ENCODE results near the gene PROM2. TPM values are rescaled to one million over a fixed set of nuclear protein-coding genes. Genes with fewer than 3 reads are reported as not detected.
A peak's percentile ranks its signal among the peaks of the same experiment; 100 is the strongest.
"Not testable (repeated sequence)": the region's sequence is repeated elsewhere in the genome, so short reads cannot be mapped to it uniquely, and the experiment has no call there.

The PROM2 gene
- total RNA-seq, 1 donor from 2014 or later, result 14.2 TPM

DNA sequence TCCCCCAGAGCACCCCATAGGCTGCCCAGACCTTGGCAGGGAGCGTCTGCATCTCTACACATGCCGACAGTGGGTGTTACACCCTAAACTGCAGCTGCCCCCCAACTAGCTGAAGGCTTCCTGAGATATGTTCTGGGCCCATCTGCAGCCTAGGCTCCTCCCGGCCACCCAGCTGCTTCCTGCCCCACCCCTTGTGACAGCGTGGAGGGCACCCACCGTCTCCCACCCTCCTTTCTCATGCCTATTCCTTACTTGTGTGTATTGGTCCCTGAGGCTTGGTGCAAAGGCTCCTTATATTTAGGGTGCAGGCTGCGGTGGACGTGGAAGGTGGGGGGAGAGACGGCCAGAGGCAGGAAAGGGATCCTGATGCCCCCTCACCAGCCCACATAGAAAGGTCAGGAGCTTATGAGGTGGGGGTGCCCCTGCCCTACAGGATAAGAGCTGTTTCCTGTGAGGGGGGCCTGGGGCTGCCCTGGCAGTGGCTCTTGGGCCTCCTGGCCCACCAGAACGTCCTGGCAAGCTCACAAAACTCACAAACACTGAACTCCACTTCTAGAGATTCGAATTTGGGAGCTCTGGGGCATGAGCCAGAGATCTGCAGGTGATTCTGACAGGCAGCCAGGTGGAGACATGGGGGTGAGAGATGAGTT is 7.3 kb upstream of the PROM2 start:
- H3K9me3 Mint-ChIP-seq (ENCODE audit: low read depth), result no peaks in the 10 kb centered on the region
- DNase-seq (ENCODE audit: low spot score, unreplicated experiment), result peak; percentile 5
- H3K27ac Mint-ChIP-seq, result no peak overlapping the region
- H3K4me1 Mint-ChIP-seq (ENCODE audit: low read depth), result no peaks in the 10 kb centered on the region
- no peak overlapping the region for H3K4me3 Mint-ChIP-seq (ENCODE audit: low read depth)
- H3K36me3 Mint-ChIP-seq (ENCODE audit: insufficient read depth), result no peaks in the 10 kb centered on the region
- H3K27me3 Mint-ChIP-seq, result no peaks in the 10 kb centered on the region
- TF ChIP-seq, protein P1, sequence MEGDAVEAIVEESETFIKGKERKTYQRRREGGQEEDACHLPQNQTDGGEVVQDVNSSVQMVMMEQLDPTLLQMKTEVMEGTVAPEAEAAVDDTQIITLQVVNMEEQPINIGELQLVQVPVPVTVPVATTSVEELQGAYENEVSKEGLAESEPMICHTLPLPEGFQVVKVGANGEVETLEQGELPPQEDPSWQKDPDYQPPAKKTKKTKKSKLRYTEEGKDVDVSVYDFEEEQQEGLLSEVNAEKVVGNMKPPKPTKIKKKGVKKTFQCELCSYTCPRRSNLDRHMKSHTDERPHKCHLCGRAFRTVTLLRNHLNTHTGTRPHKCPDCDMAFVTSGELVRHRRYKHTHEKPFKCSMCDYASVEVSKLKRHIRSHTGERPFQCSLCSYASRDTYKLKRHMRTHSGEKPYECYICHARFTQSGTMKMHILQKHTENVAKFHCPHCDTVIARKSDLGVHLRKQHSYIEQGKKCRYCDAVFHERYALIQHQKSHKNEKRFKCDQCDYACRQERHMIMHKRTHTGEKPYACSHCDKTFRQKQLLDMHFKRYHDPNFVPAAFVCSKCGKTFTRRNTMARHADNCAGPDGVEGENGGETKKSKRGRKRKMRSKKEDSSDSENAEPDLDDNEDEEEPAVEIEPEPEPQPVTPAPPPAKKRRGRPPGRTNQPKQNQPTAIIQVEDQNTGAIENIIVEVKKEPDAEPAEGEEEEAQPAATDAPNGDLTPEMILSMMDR (IDR thresholded peaks at IDR 0.05; ENCODE audit: unreplicated experiment), result no peak

GRCh38 chr2:95267458-95268210 is 6.6 kb upstream of the PROM2 start:
- Mint-ChIP-seq H3K4me1 (ENCODE audit: low read depth) (no peaks in the 10 kb centered on the region), H3K4me3 (ENCODE audit: low read depth) (no peak overlapping the region)
- TF ChIP-seq, protein P1 (IDR thresholded peaks at IDR 0.05; ENCODE audit: unreplicated experiment), result no peak

DNA sequence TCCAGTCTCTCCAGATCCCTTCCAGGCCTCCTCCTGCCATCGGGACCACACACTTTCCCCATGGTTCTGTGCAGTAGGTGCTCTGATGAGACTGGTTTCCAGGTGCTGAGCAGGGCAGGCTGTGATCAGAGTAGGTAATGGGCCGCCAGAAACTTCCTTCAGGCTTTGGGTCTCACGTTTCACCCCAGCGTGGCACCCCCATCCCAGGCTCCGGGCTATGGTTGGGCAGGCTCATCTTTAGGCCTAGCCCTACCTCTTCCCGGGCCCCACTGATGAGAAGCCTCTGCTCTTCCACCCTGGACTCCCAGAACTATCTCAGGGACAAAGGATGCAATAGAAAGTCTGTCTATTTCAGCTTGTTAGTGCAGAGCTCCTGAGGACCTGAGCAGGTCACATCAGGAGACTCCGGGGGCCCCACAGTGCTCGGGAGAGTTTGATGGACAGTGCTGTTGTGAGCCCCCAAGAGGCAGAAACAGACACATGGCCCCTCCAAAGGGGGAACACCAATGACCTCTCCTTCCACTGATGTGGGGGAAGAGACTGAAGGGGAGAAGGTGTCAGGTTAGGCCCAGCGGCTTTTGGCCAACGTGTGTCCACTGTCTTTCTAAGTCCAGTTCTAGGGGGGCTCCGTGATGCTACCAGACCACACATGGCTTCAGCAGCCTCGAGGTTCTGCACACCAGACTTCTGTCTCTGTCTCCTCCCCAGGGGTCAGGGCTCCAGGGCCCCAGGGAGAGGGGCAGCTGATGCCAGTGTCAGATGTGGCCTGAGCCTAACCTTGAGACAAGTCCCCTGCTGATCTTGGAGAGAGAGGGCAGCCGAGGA is 5.8 kb upstream of the PROM2 start:
- H3K36me3 Mint-ChIP-seq (ENCODE audit: insufficient read depth), result no peaks in the 10 kb centered on the region
- peak; percentile 7 for DNase-seq (ENCODE audit: low spot score, unreplicated experiment)
- TF ChIP-seq, protein P1 (IDR thresholded peaks at IDR 0.05; ENCODE audit: unreplicated experiment), result no peak
- no peak overlapping the region for H3K4me3 Mint-ChIP-seq (ENCODE audit: low read depth)
- H3K4me1 Mint-ChIP-seq (ENCODE audit: low read depth), result no peaks in the 10 kb centered on the region
- H3K27me3 Mint-ChIP-seq, result no peaks in the 10 kb centered on the region
- H3K27ac Mint-ChIP-seq, result no peak overlapping the region
- no peaks in the 10 kb centered on the region for H3K9me3 Mint-ChIP-seq (ENCODE audit: low read depth)

More at GRCh38 chr2:95267458-95268210, 6.6 kb upstream of the PROM2 start:
- peak; percentile 2 for DNase-seq (ENCODE audit: low spot score, unreplicated experiment)
- no peaks in the 10 kb centered on the region for H3K9me3 Mint-ChIP-seq (ENCODE audit: low read depth)
- H3K27me3 Mint-ChIP-seq, result no peaks in the 10 kb centered on the region
- H3K27ac Mint-ChIP-seq, result no peak overlapping the region
- no peaks in the 10 kb centered on the region for H3K36me3 Mint-ChIP-seq (ENCODE audit: insufficient read depth)

DNA sequence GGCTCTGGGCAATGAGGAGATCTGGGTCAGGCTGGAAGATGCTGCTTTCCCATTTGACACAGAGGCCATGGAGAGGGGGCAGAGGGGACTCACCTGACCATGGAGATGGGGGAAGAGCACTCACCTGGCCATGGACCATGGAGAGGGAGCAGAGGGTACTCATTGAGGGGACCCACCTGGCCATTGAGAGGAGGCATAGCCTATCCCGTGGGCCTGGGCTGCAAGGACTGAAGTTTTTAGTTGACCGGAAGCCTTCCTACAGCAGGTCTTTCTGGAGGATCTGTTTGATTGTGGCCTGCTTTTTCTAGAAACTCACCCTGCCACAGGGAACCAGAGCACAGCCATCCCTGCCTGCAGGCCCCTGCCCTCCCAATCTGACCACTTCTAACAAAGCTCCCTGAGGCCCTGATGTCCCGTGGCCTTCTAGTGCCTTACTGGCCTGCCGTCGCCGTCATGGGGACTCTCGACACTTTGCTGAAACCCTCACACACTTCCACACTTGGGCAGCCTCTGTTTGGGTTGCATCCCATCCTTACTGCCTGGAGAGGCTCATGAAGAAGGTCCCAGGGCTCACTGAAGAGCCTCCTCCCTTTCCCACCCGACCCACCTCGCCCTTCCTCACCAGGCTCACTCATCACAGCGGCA is 5.1 kb upstream of the PROM2 start:
- H3K36me3 Mint-ChIP-seq (ENCODE audit: insufficient read depth), result no peaks in the 10 kb centered on the region
- H3K27me3 Mint-ChIP-seq, result no peaks in the 10 kb centered on the region
- no peak for DNase-seq (ENCODE audit: low spot score, unreplicated experiment)
- no peak overlapping the region for H3K27ac Mint-ChIP-seq
- H3K4me1 Mint-ChIP-seq (ENCODE audit: low read depth), result peaks cover 2% of the 10 kb centered on the region
- no peak overlapping the region for H3K4me3 Mint-ChIP-seq (ENCODE audit: low read depth)
- TF ChIP-seq, protein P1 (IDR thresholded peaks at IDR 0.05; ENCODE audit: unreplicated experiment), result no peak
- no peaks in the 10 kb centered on the region for H3K9me3 Mint-ChIP-seq (ENCODE audit: low read depth)

DNA sequence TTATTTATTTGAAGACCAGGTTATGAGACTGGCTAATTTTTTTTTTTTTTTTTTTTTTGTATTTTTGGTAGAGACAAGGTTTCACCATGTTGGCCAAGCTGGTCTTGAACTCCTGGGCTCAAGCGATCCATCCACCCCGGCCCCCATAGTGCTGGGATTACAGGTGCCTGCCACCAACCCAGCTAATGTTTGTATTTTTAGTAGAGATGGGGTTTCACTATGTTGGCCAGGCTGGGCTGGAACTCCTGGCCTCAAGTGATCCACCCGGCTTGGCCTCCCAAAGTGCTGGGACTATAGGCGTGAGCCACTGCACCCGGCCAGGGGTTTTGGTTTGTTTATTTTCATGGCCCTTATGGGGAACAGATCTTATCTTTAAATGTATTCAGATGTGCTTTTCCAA is 4.5 kb upstream of the PROM2 start:
- not testable (repeated sequence) for H3K9me3 Mint-ChIP-seq (ENCODE audit: low read depth); H3K4me3 Mint-ChIP-seq (ENCODE audit: low read depth); H3K4me1 Mint-ChIP-seq (ENCODE audit: low read depth); H3K27me3 Mint-ChIP-seq; H3K27ac Mint-ChIP-seq; H3K36me3 Mint-ChIP-seq (ENCODE audit: insufficient read depth); DNase-seq (ENCODE audit: low spot score, unreplicated experiment)

Data from progenitor cell of endocrine pancreas (in vitro differentiated cells).